ENCODE data around the gene NOLC1.

DNA sequence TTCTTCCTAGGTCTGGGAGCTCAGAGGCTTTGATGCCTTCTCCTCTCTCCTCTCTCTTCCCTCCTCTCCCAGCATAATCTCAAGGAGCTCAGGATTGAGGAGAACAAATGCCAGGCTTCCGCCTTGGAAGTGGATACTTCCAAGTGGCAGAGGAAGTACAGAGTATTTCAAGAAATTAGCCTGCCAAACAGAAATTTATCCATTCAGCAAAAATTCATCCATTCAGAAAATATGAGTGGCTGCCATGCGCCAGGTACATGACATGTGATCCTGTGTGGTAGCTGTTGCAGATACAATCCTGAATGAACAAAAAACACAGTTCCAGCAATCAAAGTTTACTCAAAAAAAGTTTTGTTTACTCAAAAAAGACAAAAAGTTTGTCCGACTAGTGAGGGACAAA is 18.4 kb downstream of the NOLC1 start:
- TF ChIP-seq POLR2A (IDR thresholded peaks at IDR 0.05; ENCODE audit: low read length) (no peak), GATA1 (IDR thresholded peaks at IDR 0.05; ENCODE audit: low read depth, low read length) (no peak)
